ENCODE results near the gene SALL1. TPM values are rescaled to one million over a fixed set of nuclear protein-coding genes. Genes with fewer than 3 reads are reported as not detected.
A peak's percentile ranks its signal among the peaks of the same experiment; 100 is the strongest.

The SALL1 gene
- total and polyA plus RNA-seq, 2 experiments from 2014 or later, result 9.4 to 22.7 TPM

GRCh38 chr16:51134876-51135275, 16.2 kb downstream of the SALL1 start:
- peaks cover 2% of the 10 kb centered on the region; the same call in 1 of the 2 replicates for H3K79me2 ChIP-seq (replicated peaks; ENCODE audit: insufficient read depth)
- H2AFZ ChIP-seq, result peak overlapping the region; percentile 95
- DNase-seq (ENCODE audit: low spot score) (peak; percentile 48), ATAC-seq (peak; percentile 42)
- H3K4me1 ChIP-seq (ENCODE audit: insufficient read depth), result peaks cover 26% of the 10 kb centered on the region
- Mint-ChIP-seq H3K4me1 (peaks cover 50% of the 10 kb centered on the region), H3K9me3 (no peaks in the 10 kb centered on the region; the same call in 2 of the 3 replicates), H3K27ac (no peak overlapping the region), H3K27me3 (ENCODE audit: insufficient read depth, low read depth, poor library complexity) (peaks cover 15% of the 10 kb centered on the region), H3K36me3 (ENCODE audit: low read depth) (peaks cover 48% of the 10 kb centered on the region), H3K4me3 (peak overlapping the region; percentile 75)
- H4K20me1 ChIP-seq (replicated peaks; ENCODE audit: insufficient read depth), result peaks cover 7% of the 10 kb centered on the region
- no peak overlapping the region for H3K27ac ChIP-seq (ENCODE audit: low read depth)
- TF ChIP-seq, protein P1, sequence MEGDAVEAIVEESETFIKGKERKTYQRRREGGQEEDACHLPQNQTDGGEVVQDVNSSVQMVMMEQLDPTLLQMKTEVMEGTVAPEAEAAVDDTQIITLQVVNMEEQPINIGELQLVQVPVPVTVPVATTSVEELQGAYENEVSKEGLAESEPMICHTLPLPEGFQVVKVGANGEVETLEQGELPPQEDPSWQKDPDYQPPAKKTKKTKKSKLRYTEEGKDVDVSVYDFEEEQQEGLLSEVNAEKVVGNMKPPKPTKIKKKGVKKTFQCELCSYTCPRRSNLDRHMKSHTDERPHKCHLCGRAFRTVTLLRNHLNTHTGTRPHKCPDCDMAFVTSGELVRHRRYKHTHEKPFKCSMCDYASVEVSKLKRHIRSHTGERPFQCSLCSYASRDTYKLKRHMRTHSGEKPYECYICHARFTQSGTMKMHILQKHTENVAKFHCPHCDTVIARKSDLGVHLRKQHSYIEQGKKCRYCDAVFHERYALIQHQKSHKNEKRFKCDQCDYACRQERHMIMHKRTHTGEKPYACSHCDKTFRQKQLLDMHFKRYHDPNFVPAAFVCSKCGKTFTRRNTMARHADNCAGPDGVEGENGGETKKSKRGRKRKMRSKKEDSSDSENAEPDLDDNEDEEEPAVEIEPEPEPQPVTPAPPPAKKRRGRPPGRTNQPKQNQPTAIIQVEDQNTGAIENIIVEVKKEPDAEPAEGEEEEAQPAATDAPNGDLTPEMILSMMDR (conservative IDR thresholded peaks at IDR 0.05; ENCODE audit: low read depth in 2 of 2), result peak in 1 of 2 experiments; percentile 26; a peak in 1 of 4 replicates
- TF ChIP-seq EZH2 (IDR thresholded peaks at IDR 0.05; ENCODE audit: low read depth, unreplicated experiment), result no peak
- H3K27me3 ChIP-seq (ENCODE audit: insufficient read depth), result no peaks in the 10 kb centered on the region
- peaks cover 4% of the 10 kb centered on the region for H3K36me3 ChIP-seq (ENCODE audit: insufficient read depth)
- peak overlapping the region; percentile 88 for H3K4me2 ChIP-seq
- H3F3A ChIP-seq (replicated peaks; ENCODE audit: low read depth), result 0 out of 2 replicates have a peak, but pooled peaks cover 5% of the 10 kb centered on the region
- H3K4me3 ChIP-seq, result peak overlapping the region; percentile 77
- H3K9me2 ChIP-seq (ENCODE audit: insufficient read depth), result no peaks in the 10 kb centered on the region

DNA sequence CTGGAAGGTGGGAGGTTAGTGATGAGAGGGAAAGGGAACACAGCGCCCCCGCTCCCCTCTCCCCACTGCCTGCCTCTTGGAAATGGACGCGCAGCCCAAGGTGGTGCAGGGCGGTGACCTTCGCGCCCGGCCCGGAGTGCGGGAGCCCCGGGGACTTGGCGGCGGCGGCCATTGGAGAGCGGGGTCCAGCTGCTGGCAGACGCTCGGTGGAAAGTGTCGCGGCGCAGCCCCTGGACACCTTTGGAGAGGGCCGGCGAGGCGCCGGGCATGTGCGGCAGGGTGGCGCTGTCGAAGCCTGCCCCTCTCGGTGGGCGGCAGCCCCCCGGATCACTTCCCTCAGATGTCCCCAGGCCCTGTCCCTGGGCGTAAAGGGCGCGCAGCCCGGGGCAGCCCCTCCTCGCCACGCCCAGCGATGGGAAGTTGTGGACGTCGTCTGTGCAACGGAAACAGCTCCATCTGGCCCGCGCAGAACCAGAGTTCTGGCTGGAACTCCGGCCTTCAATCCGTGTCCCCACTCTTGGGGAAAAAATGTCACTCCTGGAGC, 16.7 kb downstream of the SALL1 start:
- Histone ChIP-seq H4K20me1 (replicated peaks; ENCODE audit: insufficient read depth) (peaks cover 7% of the 10 kb centered on the region), H2AFZ (peak overlapping the region; percentile 95)
- peak; percentile 77 for ATAC-seq

More for the DNA sequence above, 16.7 kb downstream of the SALL1 start:
- Histone ChIP-seq H3K4me3 (peak overlapping the region; percentile 77), H3K79me2 (replicated peaks; ENCODE audit: insufficient read depth) (no peaks in the 10 kb centered on the region; the same call in 1 of the 2 replicates), H3K4me2 (peak overlapping the region; percentile 88), H3K27me3 (ENCODE audit: insufficient read depth) (no peaks in the 10 kb centered on the region), H3K4me1 (ENCODE audit: insufficient read depth) (peaks cover 27% of the 10 kb centered on the region), H3K9me2 (ENCODE audit: insufficient read depth) (no peaks in the 10 kb centered on the region), H3F3A (replicated peaks; ENCODE audit: low read depth) (0 out of 2 replicates have a peak, but pooled peaks cover 5% of the 10 kb centered on the region), H3K36me3 (ENCODE audit: insufficient read depth) (peaks cover 4% of the 10 kb centered on the region), H3K27ac (ENCODE audit: low read depth) (no peak overlapping the region)
- no peaks in the 10 kb centered on the region; the same call in 2 of the 3 replicates for H3K9me3 Mint-ChIP-seq
- TF ChIP-seq ZNF114 (CRISPR knock-in tag; IDR thresholded peaks at IDR 0.05) (no peak), EZH2 (IDR thresholded peaks at IDR 0.05; ENCODE audit: low read depth, unreplicated experiment) (no peak), ETS1 (IDR thresholded peaks at IDR 0.05) (no peak), POLR2AphosphoS5 (IDR thresholded peaks at IDR 0.05; ENCODE audit: low read depth) (no peak; the same call in 1 of the 2 replicates), ZNF331 (CRISPR knock-in tag; IDR thresholded peaks at IDR 0.05; ENCODE audit: low read depth) (no peak), CREB1 (CRISPR knock-in tag; IDR thresholded peaks at IDR 0.05; ENCODE audit: low read depth) (no peak), STAT1 (IDR thresholded peaks at IDR 0.05; ENCODE audit: unreplicated experiment) (no peak)
- TF ChIP-seq, protein P2, sequence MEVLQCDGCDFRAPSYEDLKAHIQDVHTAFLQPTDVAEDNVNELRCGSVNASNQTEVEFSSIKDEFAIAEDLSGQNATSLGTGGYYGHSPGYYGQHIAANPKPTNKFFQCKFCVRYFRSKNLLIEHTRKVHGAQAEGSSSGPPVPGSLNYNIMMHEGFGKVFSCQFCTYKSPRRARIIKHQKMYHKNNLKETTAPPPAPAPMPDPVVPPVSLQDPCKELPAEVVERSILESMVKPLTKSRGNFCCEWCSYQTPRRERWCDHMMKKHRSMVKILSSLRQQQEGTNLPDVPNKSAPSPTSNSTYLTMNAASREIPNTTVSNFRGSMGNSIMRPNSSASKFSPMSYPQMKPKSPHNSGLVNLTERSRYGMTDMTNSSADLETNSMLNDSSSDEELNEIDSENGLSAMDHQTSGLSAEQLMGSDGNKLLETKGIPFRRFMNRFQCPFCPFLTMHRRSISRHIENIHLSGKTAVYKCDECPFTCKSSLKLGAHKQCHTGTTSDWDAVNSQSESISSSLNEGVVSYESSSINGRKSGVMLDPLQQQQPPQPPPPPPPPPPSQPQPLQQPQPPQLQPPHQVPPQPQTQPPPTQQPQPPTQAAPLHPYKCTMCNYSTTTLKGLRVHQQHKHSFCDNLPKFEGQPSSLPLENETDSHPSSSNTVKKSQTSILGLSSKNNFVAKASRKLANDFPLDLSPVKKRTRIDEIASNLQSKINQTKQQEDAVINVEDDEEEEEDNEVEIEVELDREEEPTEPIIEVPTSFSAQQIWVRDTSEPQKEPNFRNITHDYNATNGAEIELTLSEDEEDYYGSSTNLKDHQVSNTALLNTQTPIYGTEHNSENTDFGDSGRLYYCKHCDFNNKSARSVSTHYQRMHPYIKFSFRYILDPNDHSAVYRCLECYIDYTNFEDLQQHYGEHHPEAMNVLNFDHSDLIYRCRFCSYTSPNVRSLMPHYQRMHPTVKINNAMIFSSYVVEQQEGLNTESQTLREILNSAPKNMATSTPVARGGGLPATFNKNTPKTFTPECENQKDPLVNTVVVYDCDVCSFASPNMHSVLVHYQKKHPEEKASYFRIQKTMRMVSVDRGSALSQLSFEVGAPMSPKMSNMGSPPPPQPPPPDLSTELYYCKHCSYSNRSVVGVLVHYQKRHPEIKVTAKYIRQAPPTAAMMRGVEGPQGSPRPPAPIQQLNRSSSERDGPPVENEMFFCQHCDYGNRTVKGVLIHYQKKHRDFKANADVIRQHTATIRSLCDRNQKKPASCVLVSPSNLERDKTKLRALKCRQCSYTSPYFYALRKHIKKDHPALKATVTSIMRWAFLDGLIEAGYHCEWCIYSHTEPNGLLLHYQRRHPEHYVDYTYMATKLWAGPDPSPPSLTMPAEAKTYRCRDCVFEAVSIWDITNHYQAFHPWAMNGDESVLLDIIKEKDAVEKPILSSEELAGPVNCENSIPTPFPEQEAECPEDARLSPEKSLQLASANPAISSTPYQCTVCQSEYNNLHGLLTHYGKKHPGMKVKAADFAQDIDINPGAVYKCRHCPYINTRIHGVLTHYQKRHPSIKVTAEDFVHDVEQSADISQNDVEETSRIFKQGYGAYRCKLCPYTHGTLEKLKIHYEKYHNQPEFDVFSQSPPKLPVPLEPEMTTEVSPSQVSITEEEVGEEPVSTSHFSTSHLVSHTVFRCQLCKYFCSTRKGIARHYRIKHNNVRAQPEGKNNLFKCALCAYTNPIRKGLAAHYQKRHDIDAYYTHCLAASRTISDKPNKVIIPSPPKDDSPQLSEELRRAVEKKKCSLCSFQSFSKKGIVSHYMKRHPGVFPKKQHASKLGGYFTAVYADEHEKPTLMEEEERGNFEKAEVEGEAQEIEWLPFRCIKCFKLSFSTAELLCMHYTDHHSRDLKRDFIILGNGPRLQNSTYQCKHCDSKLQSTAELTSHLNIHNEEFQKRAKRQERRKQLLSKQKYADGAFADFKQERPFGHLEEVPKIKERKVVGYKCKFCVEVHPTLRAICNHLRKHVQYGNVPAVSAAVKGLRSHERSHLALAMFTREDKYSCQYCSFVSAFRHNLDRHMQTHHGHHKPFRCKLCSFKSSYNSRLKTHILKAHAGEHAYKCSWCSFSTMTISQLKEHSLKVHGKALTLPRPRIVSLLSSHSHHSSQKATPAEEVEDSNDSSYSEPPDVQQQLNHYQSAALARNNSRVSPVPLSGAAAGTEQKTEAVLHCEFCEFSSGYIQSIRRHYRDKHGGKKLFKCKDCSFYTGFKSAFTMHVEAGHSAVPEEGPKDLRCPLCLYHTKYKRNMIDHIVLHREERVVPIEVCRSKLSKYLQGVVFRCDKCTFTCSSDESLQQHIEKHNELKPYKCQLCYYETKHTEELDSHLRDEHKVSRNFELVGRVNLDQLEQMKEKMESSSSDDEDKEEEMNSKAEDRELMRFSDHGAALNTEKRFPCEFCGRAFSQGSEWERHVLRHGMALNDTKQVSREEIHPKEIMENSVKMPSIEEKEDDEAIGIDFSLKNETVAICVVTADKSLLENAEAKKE (CRISPR knock-in tag; IDR thresholded peaks at IDR 0.05), result no peak
- TF ChIP-seq, protein P1 (conservative IDR thresholded peaks at IDR 0.05; ENCODE audit: low read depth in 2 of 2), result peak in 1 of 2 experiments; percentile 24; a peak in 1 of 4 replicates
- no peak overlapping the region for H3K27ac Mint-ChIP-seq
- peak; percentile 69 for DNase-seq (ENCODE audit: low spot score)
- H3K4me3 Mint-ChIP-seq, result peak overlapping the region; percentile 74
- H3K4me1 Mint-ChIP-seq, result peaks cover 45% of the 10 kb centered on the region
- H3K27me3 Mint-ChIP-seq (ENCODE audit: insufficient read depth, low read depth, poor library complexity), result peaks cover 15% of the 10 kb centered on the region
- H3K36me3 Mint-ChIP-seq (ENCODE audit: low read depth), result peaks cover 43% of the 10 kb centered on the region
